NCI-H2081 treated with DMSO at 0.1 percent for 48 hours (cell line): ENCODE data around the gene TRHDE.

ENCODE experiments used
- DNase-seq: peaks from one replicate; lab custom pipeline; 2025; lab: John Stamatoyannopoulos, UW

Gene TRHDE, protein sequence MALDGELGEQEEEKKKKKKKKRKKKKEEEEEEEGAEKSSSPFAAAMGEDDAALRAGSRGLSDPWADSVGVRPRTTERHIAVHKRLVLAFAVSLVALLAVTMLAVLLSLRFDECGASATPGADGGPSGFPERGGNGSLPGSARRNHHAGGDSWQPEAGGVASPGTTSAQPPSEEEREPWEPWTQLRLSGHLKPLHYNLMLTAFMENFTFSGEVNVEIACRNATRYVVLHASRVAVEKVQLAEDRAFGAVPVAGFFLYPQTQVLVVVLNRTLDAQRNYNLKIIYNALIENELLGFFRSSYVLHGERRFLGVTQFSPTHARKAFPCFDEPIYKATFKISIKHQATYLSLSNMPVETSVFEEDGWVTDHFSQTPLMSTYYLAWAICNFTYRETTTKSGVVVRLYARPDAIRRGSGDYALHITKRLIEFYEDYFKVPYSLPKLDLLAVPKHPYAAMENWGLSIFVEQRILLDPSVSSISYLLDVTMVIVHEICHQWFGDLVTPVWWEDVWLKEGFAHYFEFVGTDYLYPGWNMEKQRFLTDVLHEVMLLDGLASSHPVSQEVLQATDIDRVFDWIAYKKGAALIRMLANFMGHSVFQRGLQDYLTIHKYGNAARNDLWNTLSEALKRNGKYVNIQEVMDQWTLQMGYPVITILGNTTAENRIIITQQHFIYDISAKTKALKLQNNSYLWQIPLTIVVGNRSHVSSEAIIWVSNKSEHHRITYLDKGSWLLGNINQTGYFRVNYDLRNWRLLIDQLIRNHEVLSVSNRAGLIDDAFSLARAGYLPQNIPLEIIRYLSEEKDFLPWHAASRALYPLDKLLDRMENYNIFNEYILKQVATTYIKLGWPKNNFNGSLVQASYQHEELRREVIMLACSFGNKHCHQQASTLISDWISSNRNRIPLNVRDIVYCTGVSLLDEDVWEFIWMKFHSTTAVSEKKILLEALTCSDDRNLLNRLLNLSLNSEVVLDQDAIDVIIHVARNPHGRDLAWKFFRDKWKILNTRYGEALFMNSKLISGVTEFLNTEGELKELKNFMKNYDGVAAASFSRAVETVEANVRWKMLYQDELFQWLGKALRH

DNA sequence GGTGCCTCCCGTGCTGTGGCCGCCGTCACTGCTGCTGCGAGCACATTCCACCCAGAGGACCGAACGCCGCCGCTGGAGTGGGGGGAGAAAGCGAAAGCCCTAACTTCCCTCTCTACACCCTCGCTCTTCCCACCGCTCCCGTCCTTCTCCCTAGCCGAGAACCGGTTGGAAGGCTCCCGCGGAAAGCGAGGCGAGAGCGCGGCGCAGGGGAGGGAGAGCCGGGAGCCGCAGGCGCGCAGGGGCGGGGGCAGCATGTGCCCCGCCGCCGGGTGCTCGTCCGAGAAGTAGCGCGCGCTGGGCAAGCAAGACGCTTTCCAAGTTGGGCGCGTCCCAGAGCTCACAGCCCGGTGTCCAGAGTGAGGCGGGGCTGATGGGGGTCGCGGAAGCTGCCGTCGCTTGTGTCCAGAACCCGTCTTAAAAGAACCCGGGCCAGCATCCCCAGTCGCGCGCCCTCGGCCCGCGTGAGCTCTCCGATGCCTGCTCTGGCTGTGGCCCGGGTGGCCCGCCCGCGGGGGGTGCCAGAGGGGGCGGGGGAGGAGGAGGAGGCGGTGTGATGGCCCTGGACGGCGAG lies at the start of gene TRHDE:
TSS of gene TRHDE (plus strand) at position 280 of the 571 bp plus-strand sequence. CDS start at position 554, 274 bp downstream.
- DNase-seq: no peak

DNA sequence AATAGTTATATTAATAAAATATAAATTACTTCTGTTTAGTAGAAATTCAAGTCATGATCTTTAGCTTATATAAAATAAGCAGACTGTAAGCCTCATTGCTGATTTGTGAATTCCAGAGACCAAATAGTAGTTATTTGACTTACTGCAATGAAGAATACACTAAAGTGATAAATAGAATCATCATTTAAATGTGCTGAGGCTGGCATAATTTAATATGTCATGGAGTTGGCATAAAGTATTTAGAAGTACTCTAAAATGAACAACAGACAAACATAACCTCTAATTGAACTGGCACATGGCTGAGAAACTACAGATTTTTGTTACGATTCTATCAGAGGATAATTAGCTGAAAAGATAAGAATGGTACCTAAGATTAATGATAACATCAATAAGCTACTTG lies 45.7 kb upstream of the TRHDE start:
- DNase-seq: no peak

DNA sequence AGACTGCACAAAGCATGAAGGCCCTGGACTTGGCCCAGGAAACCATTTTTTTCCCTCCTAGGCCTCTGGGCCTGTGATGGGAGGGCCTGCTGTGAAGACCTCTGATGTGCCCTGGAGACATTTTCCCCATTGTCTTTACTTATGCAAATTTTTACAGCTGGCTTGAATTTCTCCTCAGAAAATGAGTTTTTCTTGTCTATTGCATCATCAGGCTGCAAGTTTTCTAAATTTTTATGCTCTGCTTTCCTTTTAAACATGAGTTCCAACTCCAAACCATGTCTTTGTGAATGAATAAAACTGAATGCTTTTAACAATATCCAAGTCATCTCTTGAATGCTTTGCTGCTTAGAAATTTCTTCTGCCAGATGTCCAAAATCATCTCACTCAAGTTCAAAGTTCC lies 43.7 kb upstream of the TRHDE start:
- DNase-seq: no peak

GRCh38 chr12:72230589-72230988 lies 41.6 kb upstream of the TRHDE start:
- no peak for DNase-seq

GRCh38 chr12:72234886-72235285 lies 37.3 kb upstream of the TRHDE start:
- no peak for DNase-seq

DNA sequence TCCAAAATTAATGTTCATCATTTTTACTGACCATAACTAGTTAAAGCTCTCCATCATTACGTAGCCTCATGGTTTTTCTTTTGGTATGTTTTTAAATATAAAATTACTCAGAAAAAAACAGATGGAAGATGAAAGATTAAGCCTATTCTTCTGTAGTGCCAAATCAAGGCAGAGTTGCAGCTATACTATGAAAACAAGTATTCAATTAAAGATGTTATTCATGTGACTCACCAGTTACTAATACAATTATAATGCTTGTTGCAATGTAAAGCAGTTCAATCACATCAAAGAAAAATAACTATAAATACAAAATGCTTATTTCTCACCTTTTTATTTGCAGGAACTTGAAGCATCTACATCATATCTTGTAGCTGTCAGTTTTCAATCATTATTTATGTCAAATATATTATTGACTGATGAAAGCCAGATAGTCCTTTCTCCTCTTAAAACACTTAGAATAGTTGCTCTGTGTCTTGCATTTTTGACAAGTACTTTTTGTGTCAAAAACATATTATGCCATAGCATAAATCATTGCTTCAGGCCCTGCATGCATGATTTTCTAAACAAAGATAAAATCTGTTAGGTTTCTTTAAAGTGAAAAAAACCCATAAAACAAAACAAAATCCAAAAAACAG lies 36.0 kb upstream of the TRHDE start:
- DNase-seq: no peak

- no peak for DNase-seq
These were observed 30.6 kb upstream of the TRHDE start for GRCh38 chr12:72241552-72241951.

DNA sequence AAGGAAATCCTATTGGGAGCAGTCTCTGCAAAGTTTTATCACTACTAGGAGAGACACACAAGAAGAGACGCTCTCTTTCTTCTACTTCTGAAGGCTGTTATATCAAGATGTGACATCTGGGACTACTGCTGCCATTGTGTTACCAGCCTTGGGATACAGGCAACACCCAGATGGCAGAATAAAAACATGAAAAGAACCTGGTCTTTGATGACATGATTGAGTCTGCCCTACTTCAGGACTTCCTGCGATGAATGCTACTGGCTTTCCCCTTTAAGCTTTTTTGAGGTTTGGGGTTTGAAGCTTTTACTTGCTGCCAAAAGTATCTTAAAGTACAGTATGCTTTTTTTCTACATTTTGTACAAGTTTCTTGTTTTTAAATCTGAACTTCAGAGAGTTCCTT lies 29.2 kb upstream of the TRHDE start:
- no peak for DNase-seq

DNA sequence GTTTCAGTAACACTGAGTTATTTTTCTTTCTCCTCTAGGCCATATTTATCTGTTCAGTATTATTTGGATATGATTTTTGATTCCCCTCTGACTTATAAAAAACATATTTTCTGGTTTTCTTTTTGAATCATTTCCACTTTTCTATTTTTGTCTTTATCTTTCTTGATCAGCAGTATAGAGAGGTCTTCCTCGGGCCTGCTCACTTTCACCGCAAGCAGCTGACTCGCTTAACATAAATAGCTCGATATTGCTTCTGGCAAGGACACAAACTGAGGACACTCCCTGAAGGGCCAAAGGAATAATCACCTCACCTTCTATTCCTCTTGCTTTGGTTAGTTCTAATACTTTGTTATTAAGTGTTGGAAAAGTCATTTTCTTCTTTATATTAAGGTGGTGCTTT lies 25.8 kb upstream of the TRHDE start:
- no peak for DNase-seq

- no peak for DNase-seq
These were observed 21.8 kb upstream of the TRHDE start for GRCh38 chr12:72250346-72250745.

DNA sequence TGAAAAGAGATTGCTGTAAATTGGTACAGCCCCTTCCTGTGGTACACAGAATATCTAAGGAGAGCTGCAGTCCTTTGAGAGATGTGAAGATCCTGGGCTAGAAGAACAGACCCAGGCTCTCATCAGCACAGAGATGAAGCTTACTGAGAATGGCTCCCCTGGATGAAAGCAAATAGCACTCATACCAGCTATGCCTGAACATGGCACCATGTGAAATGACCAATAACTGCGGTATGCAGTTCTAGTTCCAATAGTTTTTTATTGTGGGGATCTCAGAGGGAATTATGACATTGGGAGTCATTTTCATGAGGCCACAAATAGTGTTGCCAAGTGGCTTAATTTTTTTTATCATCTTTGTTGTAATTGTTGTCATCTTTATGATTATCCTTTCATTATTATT lies 15.4 kb upstream of the TRHDE start:
- DNase-seq: no peak

DNA sequence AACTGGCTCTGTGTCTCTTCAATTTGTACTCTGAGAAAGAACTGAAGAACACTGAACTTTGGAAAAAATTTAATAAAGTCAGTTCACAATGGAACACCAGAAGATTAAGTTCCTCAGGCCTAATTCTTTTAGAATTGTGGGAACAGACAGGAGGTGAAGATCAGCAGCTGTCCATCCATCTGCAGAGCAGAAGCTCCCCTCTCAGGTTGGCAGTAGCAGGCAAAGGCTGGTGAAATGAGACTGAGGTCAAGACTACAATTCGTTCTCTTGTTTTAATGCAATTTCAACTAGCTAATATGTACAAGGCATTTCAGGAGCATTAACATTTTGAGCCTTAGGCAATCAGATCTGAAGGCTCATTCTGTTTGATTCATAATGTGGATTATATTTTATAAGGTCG lies 10.3 kb upstream of the TRHDE start:
- no peak for DNase-seq

- no peak for DNase-seq
These were observed 7.5 kb upstream of the TRHDE start for GRCh38 chr12:72264548-72265175.

DNA sequence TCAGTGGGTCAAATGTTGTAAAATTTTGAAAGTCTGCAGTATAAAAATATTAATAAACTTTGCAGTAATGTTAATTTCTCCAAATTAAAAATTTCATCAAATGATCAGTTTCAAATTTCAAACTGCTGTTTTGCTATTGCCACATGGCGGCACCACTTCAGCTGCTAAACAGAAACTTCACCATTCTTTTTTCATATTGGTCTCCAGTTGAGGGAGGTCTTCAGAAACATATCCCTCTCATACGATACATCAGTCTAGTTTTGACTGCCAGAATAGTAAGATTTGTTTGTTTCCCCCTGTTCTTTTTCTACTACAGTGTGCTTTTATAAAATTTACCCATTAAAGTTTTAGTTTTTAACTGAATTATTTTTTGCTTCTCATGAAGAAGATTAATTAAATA lies 4.2 kb upstream of the TRHDE start:
- DNase-seq: no peak

GRCh38 chr12:72268386-72268785 lies 3.8 kb upstream of the TRHDE start:
- no peak for DNase-seq

DNA sequence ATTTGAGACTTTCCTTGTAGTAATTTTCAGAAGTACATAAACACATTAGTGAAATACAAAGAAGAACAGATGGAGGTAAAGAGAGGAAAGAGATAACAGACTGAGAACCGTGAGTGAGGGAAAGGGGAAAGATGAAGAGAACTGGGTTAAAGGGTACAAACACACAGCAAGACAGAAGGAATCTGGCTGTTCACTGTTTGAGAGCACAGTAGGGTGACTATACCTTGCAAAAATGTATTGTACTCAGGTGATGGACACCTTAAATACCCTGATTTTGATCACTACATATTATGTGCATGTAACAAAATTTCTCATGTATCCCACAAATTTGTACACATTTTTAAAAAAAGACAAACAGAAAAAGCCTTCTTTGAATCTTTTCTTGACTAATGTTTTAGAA lies 2.7 kb upstream of the TRHDE start:
- DNase-seq: no peak

DNA sequence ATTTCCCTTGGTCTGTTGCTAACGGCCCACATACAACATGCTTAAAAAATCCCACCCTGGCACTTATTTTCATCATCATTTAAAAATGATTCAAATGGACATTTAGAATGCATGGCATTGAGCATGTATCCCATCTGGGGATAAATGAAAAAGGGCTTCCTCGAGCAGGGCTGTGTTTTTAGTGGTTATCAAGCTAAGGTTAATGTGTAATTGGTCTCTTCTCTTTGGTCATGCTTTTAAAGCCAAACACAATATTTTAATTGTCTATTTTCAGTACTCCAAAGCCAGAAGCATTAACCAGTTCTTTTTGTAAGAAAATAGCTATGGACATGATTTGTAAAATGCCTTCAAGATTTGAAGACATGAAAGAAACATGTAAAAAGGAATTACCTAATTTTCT lies 1.9 kb upstream of the TRHDE start:
- DNase-seq: no peak

GRCh38 chr12:72270961-72271360 lies 1.2 kb upstream of the TRHDE start:
- no peak for DNase-seq

- DNase-seq: no peak
These were observed 599 bp upstream of the TRHDE start for GRCh38 chr12:72271451-72272090.

- DNase-seq: no peak
These were observed 745 bp downstream of the TRHDE start for GRCh38 chr12:72272731-72273498.
